ENCODE data around the gene AFG1L.
"Not testable (repeated sequence)": the region's sequence is repeated elsewhere in the genome, so short reads cannot be mapped to it uniquely, and the experiment has no call there.

DNA sequence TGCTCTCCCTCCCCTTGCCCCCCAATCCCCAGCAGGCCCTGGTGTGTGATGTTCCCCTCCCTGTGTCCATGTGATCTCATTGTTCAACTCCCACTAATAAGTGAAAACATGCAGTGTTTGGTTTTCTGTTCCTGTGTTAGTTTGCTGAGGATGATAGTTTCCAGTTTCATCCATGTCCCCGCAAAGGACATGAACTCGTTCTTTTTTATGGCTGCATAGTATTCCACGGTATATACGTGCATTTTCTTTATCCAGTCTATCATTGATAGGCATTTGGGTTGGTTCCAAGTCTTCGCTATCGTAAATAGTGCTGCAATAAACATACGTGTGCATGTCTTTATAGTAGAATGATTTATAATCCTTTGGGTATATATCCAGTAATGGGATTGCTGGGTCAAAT is 49.8 kb upstream of the AFG1L start:
- not testable (repeated sequence) for TF ChIP-seq EZH2 (IDR thresholded peaks at IDR 0.05; ENCODE audit: borderline replicate concordance, low read depth, low read length, severe bottlenecking)
- TF ChIP-seq, protein P1, sequence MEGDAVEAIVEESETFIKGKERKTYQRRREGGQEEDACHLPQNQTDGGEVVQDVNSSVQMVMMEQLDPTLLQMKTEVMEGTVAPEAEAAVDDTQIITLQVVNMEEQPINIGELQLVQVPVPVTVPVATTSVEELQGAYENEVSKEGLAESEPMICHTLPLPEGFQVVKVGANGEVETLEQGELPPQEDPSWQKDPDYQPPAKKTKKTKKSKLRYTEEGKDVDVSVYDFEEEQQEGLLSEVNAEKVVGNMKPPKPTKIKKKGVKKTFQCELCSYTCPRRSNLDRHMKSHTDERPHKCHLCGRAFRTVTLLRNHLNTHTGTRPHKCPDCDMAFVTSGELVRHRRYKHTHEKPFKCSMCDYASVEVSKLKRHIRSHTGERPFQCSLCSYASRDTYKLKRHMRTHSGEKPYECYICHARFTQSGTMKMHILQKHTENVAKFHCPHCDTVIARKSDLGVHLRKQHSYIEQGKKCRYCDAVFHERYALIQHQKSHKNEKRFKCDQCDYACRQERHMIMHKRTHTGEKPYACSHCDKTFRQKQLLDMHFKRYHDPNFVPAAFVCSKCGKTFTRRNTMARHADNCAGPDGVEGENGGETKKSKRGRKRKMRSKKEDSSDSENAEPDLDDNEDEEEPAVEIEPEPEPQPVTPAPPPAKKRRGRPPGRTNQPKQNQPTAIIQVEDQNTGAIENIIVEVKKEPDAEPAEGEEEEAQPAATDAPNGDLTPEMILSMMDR (IDR thresholded peaks at IDR 0.05; ENCODE audit: borderline replicate concordance, extremely low read depth, low read length, poor library complexity, severe bottlenecking): not testable (repeated sequence)
